ENCODE results near the gene ETS2.

Gene ETS2

GRCh38 chr21:38769191-38769780 lies 36.4 kb upstream of the ETS2 start:
- H3K4me1 ChIP-seq (ENCODE audit: control insufficient read depth, insufficient read depth, low read length), result no peaks in the 10 kb centered on the region
- H3K27me3 ChIP-seq (ENCODE audit: control insufficient read depth, insufficient read depth, low read length), result no peaks in the 10 kb centered on the region
- H3K4me3 ChIP-seq (ENCODE audit: low read depth, low read length), result no peak overlapping the region
- no peak overlapping the region for H3K9ac ChIP-seq (ENCODE audit: low read depth, low read length)
- peaks cover 5% of the 10 kb centered on the region for H3K9me3 ChIP-seq (ENCODE audit: control insufficient read depth, insufficient read depth, low read length)
- H3K36me3 ChIP-seq (ENCODE audit: control insufficient read depth, insufficient read depth, low read length), result no peaks in the 10 kb centered on the region

DNA sequence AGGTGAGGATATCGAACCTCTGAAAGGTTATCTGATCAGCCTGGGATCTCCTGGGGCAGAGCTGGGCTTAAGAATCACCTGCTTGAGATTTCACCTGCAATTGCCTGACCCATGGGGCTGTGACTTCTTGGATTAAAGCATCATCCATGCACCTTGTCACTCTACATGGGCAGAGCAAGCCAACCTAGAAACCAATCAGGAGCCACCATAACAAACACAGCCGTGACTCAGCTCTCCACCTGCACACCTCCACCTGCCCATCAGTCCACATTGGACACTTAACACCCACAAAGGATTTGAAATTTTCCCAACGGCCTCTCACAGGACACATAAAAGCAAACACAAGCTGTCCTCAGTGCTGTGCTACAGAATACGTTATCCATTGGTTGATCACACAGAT lies 35.1 kb upstream of the ETS2 start:
- no peak overlapping the region for H3K9ac ChIP-seq (ENCODE audit: low read depth, low read length)
- H3K36me3 ChIP-seq (ENCODE audit: control insufficient read depth, insufficient read depth, low read length), result no peaks in the 10 kb centered on the region
- H3K4me3 ChIP-seq (ENCODE audit: low read depth, low read length), result no peak overlapping the region
- H3K4me1 ChIP-seq (ENCODE audit: control insufficient read depth, insufficient read depth, low read length), result no peaks in the 10 kb centered on the region
- H3K9me3 ChIP-seq (ENCODE audit: control insufficient read depth, insufficient read depth, low read length), result no peaks in the 10 kb centered on the region
- no peaks in the 10 kb centered on the region for H3K27me3 ChIP-seq (ENCODE audit: control insufficient read depth, insufficient read depth, low read length)

GRCh38 chr21:38771536-38771935 lies 34.2 kb upstream of the ETS2 start:
- H3K27me3 ChIP-seq (ENCODE audit: control insufficient read depth, insufficient read depth, low read length), result no peaks in the 10 kb centered on the region
- no peaks in the 10 kb centered on the region for H3K4me1 ChIP-seq (ENCODE audit: control insufficient read depth, insufficient read depth, low read length)
- no peaks in the 10 kb centered on the region for H3K36me3 ChIP-seq (ENCODE audit: control insufficient read depth, insufficient read depth, low read length)
- no peak overlapping the region for H3K4me3 ChIP-seq (ENCODE audit: low read depth, low read length)
- no peak overlapping the region for H3K9ac ChIP-seq (ENCODE audit: low read depth, low read length)
- no peaks in the 10 kb centered on the region for H3K9me3 ChIP-seq (ENCODE audit: control insufficient read depth, insufficient read depth, low read length)

- no peak overlapping the region for H3K9ac ChIP-seq (ENCODE audit: low read depth, low read length)
- no peaks in the 10 kb centered on the region for H3K9me3 ChIP-seq (ENCODE audit: control insufficient read depth, insufficient read depth, low read length)
- no peaks in the 10 kb centered on the region for H3K27me3 ChIP-seq (ENCODE audit: control insufficient read depth, insufficient read depth, low read length)
- H3K4me3 ChIP-seq (ENCODE audit: low read depth, low read length), result no peak overlapping the region
- H3K36me3 ChIP-seq (ENCODE audit: control insufficient read depth, insufficient read depth, low read length), result no peaks in the 10 kb centered on the region
- H3K4me1 ChIP-seq (ENCODE audit: control insufficient read depth, insufficient read depth, low read length), result no peaks in the 10 kb centered on the region
Measured at GRCh38 chr21:38772646-38773045, 33.1 kb upstream of the ETS2 start.

DNA sequence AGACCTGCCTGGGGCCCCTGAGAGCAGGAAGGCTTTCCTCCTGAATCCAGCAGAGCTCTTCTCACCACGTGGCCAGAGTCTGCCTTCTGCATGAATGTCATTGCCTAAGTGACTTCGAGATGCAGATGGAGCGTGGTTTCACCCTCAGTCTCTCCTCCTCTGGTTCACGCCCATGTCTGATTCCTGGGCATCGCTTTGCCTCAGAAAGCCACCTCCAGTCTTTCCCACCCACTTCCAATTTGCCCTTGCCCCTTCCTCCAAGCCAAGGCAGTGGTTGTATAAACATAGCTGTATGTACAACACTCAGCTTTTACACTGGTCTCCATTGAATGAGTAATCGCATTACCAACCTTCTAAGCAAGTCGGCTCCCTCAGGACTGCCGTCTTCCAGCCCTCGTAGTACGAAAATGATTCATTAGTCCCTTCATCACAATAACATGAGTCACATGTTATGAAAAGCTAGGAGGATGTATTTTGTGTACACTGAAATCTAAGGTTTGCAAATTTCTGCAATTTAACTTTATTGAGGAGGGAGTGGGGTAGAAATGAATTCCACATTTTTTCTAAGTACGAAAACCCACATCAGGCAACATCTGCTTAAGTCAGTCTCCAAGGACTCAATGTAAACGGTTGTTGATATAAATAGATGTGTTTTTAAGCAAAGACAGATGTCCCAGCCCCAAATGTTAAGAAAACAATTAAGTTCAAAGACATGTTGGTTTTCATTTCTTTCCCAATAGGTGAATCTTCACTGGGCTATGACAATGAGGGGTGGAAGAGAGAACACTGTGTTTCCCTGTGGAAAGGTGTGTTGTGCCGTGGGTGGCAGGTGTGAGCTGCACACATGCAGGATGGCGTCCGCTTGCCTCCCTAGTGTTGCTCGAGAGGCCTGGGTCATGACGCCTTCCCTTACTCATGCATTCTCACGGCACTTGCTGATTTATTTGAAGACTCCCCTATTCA lies 32.3 kb upstream of the ETS2 start:
- H3K4me1 ChIP-seq (ENCODE audit: control insufficient read depth, insufficient read depth, low read length), result no peaks in the 10 kb centered on the region
- no peaks in the 10 kb centered on the region for H3K9me3 ChIP-seq (ENCODE audit: control insufficient read depth, insufficient read depth, low read length)
- no peak overlapping the region for H3K4me3 ChIP-seq (ENCODE audit: low read depth, low read length)
- no peak overlapping the region for H3K9ac ChIP-seq (ENCODE audit: low read depth, low read length)
- no peaks in the 10 kb centered on the region for H3K36me3 ChIP-seq (ENCODE audit: control insufficient read depth, insufficient read depth, low read length)
- no peaks in the 10 kb centered on the region for H3K27me3 ChIP-seq (ENCODE audit: control insufficient read depth, insufficient read depth, low read length)

GRCh38 chr21:38774152-38774551 lies 31.6 kb upstream of the ETS2 start:
- no peaks in the 10 kb centered on the region for H3K4me1 ChIP-seq (ENCODE audit: control insufficient read depth, insufficient read depth, low read length)

GRCh38 chr21:38774586-38775285 lies 31.0 kb upstream of the ETS2 start:
- no peak overlapping the region for H3K9ac ChIP-seq (ENCODE audit: low read depth, low read length)
- H3K9me3 ChIP-seq (ENCODE audit: control insufficient read depth, insufficient read depth, low read length), result no peaks in the 10 kb centered on the region
- H3K27me3 ChIP-seq (ENCODE audit: control insufficient read depth, insufficient read depth, low read length), result no peaks in the 10 kb centered on the region
- H3K36me3 ChIP-seq (ENCODE audit: control insufficient read depth, insufficient read depth, low read length), result no peaks in the 10 kb centered on the region
- H3K4me3 ChIP-seq (ENCODE audit: low read depth, low read length), result no peak overlapping the region
- H3K4me1 ChIP-seq (ENCODE audit: control insufficient read depth, insufficient read depth, low read length), result no peaks in the 10 kb centered on the region

More at GRCh38 chr21:38774152-38774551, 31.6 kb upstream of the ETS2 start:
- Histone ChIP-seq H3K27me3 (ENCODE audit: control insufficient read depth, insufficient read depth, low read length) (no peaks in the 10 kb centered on the region), H3K36me3 (ENCODE audit: control insufficient read depth, insufficient read depth, low read length) (no peaks in the 10 kb centered on the region), H3K4me3 (ENCODE audit: low read depth, low read length) (no peak overlapping the region), H3K9ac (ENCODE audit: low read depth, low read length) (no peak overlapping the region), H3K9me3 (ENCODE audit: control insufficient read depth, insufficient read depth, low read length) (no peaks in the 10 kb centered on the region)

GRCh38 chr21:38775733-38776132 lies 30.0 kb upstream of the ETS2 start:
- no peak overlapping the region for H3K4me3 ChIP-seq (ENCODE audit: low read depth, low read length)
- no peaks in the 10 kb centered on the region for H3K9me3 ChIP-seq (ENCODE audit: control insufficient read depth, insufficient read depth, low read length)
- no peaks in the 10 kb centered on the region for H3K36me3 ChIP-seq (ENCODE audit: control insufficient read depth, insufficient read depth, low read length)
- H3K4me1 ChIP-seq (ENCODE audit: control insufficient read depth, insufficient read depth, low read length), result no peaks in the 10 kb centered on the region
- H3K9ac ChIP-seq (ENCODE audit: low read depth, low read length), result no peak overlapping the region
- H3K27me3 ChIP-seq (ENCODE audit: control insufficient read depth, insufficient read depth, low read length), result no peaks in the 10 kb centered on the region

DNA sequence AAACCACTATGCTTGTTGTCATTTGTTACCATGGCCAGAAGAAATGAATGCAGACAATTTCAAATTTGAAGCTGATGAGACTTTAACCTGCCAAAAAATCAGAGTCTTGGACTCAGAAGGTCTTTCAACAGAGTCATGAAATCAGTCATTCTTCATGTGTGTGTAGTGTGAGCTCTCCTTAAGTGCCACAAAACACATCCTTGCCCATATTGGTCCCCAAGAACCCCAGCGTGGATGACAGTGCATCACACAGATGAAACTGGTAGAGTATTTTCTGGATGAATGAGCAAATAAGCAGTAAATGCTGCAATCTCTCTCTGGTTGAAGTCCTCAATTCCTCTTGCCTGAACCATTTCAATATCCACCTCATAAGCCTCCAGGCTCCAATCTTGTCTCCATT lies 28.7 kb upstream of the ETS2 start:
- Histone ChIP-seq H3K9ac (ENCODE audit: low read depth, low read length) (no peak overlapping the region), H3K36me3 (ENCODE audit: control insufficient read depth, insufficient read depth, low read length) (no peaks in the 10 kb centered on the region), H3K9me3 (ENCODE audit: control insufficient read depth, insufficient read depth, low read length) (no peaks in the 10 kb centered on the region), H3K4me3 (ENCODE audit: low read depth, low read length) (no peak overlapping the region), H3K27me3 (ENCODE audit: control insufficient read depth, insufficient read depth, low read length) (no peaks in the 10 kb centered on the region), H3K4me1 (ENCODE audit: control insufficient read depth, insufficient read depth, low read length) (no peaks in the 10 kb centered on the region)

DNA sequence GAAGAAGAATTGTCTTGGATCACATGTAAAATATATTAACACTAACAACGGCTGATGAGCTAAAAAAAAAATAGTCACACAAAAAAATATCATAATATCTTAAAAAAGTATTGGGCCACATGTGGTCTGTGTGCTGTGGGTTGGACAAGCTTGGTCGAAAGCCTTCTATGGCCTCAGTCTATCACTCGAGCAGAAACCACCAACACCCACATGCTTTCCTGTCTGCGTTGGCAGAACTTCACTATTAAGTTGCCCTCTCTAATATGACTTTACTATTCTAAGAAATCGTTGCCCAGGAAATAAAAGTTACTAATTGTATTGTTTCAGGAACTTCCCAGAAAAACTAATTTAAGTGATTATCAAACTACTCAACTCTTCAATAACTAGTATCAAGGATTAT lies 28.2 kb upstream of the ETS2 start:
- Histone ChIP-seq H3K9me3 (ENCODE audit: control insufficient read depth, insufficient read depth, low read length) (no peaks in the 10 kb centered on the region), H3K9ac (ENCODE audit: low read depth, low read length) (no peak overlapping the region), H3K4me1 (ENCODE audit: control insufficient read depth, insufficient read depth, low read length) (no peaks in the 10 kb centered on the region), H3K36me3 (ENCODE audit: control insufficient read depth, insufficient read depth, low read length) (no peaks in the 10 kb centered on the region), H3K27me3 (ENCODE audit: control insufficient read depth, insufficient read depth, low read length) (no peaks in the 10 kb centered on the region), H3K4me3 (ENCODE audit: low read depth, low read length) (no peak overlapping the region)

DNA sequence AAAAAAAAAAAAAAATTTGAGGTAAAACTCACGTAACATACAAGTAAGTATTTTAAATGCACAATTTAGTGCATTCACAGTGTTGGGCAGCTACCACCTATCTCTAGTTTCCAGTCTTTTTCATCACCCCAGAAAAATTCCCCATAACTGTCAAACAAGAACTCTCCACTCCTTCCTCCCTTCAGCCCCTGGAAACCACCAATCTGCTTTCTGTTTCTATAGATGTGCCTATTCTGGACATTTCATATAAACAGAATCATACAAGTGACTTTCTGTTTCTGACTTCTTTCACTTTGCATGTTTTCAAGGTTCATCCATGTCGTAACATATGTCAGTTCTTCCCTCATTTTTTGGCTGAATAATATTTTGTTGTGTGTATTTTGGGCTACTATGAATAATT lies 24.9 kb upstream of the ETS2 start:
- no peak overlapping the region for H3K9ac ChIP-seq (ENCODE audit: low read depth, low read length)
- no peak overlapping the region for H3K4me3 ChIP-seq (ENCODE audit: low read depth, low read length)
- H3K27me3 ChIP-seq (ENCODE audit: control insufficient read depth, insufficient read depth, low read length), result no peaks in the 10 kb centered on the region
- H3K9me3 ChIP-seq (ENCODE audit: control insufficient read depth, insufficient read depth, low read length), result no peaks in the 10 kb centered on the region
- no peaks in the 10 kb centered on the region for H3K4me1 ChIP-seq (ENCODE audit: control insufficient read depth, insufficient read depth, low read length)
- no peaks in the 10 kb centered on the region for H3K36me3 ChIP-seq (ENCODE audit: control insufficient read depth, insufficient read depth, low read length)
